IMR-90 (cell line): ENCODE data around the gene BCL2L11. TPM values are rescaled to one million over a fixed set of nuclear protein-coding genes. Genes with fewer than 3 reads are reported as not detected.

ENCODE experiments used
- ATAC-seq: fragments of 200-7000 bp; cut with Tn5 transposase; 2 replicates; pipeline ENCODE4 v1.9.1; 2020; ENCODE audit warnings: low read depth, mild to moderate bottlenecking, moderate library complexity
- BruUV-seq: library from RNA; stranded (reverse); fragments of 400-500 nt; replicated peaks from 2 replicates; lab custom pipeline; 2021; lab: Mats Ljungman, UMichigan
- CTCF ChIA-PET: fragments of 300-600 bp; formaldehyde crosslinking; extraction: SDS; loops from one replicate; lab custom pipeline; 2021; ENCODE audit warnings: antibody characterized with exemption; lab: Yijun Ruan, JAX
- POLR2A ChIA-PET: fragments of 300-600 bp; sonication (Branson Sonifier 250); formaldehyde crosslinking; loops from one replicate; lab custom pipeline; 2022; ENCODE audit warnings: antibody characterized with exemption; ENCODE audit not compliant: unreplicated experiment; lab: Charles Lee
- DNase-seq: peaks from one replicate; pipeline ENCODE4 v3.0.0; 2013
- H2AFZ ChIP-seq: replicated peaks from 2 replicates; pipeline ENCODE3; 2013; ENCODE audit warnings: low read length, mild to moderate bottlenecking; ENCODE audit not compliant: poor library complexity
- H2AK5ac ChIP-seq: 2 replicates; pipeline ENCODE4 v1.6.1; 2013; ENCODE audit warnings: low read depth, low read length, inconsistent platforms
- H2AK9ac ChIP-seq: replicated peaks from 2 replicates; pipeline ENCODE3; 2013; ENCODE audit warnings: mild to moderate bottlenecking, low read depth, low read length, moderate library complexity; ENCODE audit not compliant: poor library complexity
- H2BK120ac ChIP-seq: 2 replicates; pipeline ENCODE4 v1.6.1; 2013; ENCODE audit warnings: low read depth, low read length, inconsistent platforms
- H2BK15ac ChIP-seq: 3 replicates; pipeline ENCODE4 v1.6.1; 2013; ENCODE audit warnings: low read depth, low read length, inconsistent platforms
- H2BK20ac ChIP-seq: 2 replicates; pipeline ENCODE4 v1.6.1; 2013; ENCODE audit warnings: low read depth, mild to moderate bottlenecking, inconsistent platforms, low read length, moderate library complexity
- H2BK5ac ChIP-seq: 2 replicates; pipeline ENCODE4 v1.6.1; 2013; ENCODE audit warnings: mild to moderate bottlenecking, low read depth, low read length, inconsistent platforms; ENCODE audit not compliant: poor library complexity, severe bottlenecking
- H3K14ac ChIP-seq: replicated peaks from 2 replicates; pipeline ENCODE4 v1.6.1; 2013; ENCODE audit warnings: low read depth, low read length, inconsistent platforms
- H3K18ac ChIP-seq: 2 replicates; pipeline ENCODE4 v1.6.1; 2013; ENCODE audit warnings: low read depth, low read length, control low read depth
- H3K23ac ChIP-seq: 2 replicates; pipeline ENCODE4 v1.6.1; 2013; ENCODE audit warnings: low read depth, low read length, inconsistent platforms
- H3K27ac ChIP-seq: 2 replicates; pipeline ENCODE4 v1.5.1; 2013; ENCODE audit warnings: mild to moderate bottlenecking, control low read depth, low read length; ENCODE audit not compliant: insufficient read depth
- H3K27me3 ChIP-seq: 2 replicates; pipeline ENCODE4 v1.6.1; 2013; ENCODE audit warnings: low read length; ENCODE audit not compliant: control insufficient read depth, insufficient read depth
- H3K36me3 ChIP-seq: 2 replicates; pipeline ENCODE4 v1.6.1; 2013; ENCODE audit warnings: low read length, mixed read lengths; ENCODE audit not compliant: control insufficient read depth, insufficient read depth
- H3K4ac ChIP-seq: 2 replicates; pipeline ENCODE4 v1.6.1; 2013; ENCODE audit warnings: low read depth, low read length, inconsistent platforms
- H3K4me1 ChIP-seq: 2 replicates; pipeline ENCODE4 v1.6.1; 2013; ENCODE audit warnings: low read length, mixed read lengths; ENCODE audit not compliant: control insufficient read depth, insufficient read depth
- H3K4me2 ChIP-seq: 2 replicates; pipeline ENCODE4 v1.6.1; 2013; ENCODE audit warnings: low read depth, mild to moderate bottlenecking, control low read depth, low read length, moderate library complexity
- H3K4me3 ChIP-seq: 2 replicates; pipeline ENCODE4 v1.5.1; 2013; ENCODE audit warnings: low read depth, mild to moderate bottlenecking, control low read depth, low read length, moderate library complexity; ENCODE audit not compliant: insufficient read depth
- H3K56ac ChIP-seq: 2 replicates; pipeline ENCODE4 v1.6.1; 2013; ENCODE audit warnings: low read length, inconsistent platforms; ENCODE audit not compliant: insufficient read depth; ENCODE audit errors: extremely low read depth
- H3K79me1 ChIP-seq, 2 experiments: 2 replicates each; pipeline ENCODE4 v1.6.1; 2013; ENCODE audit warnings: low read length in 2 of 2, inconsistent platforms in 1 of 2, low read depth in 1 of 2
- H3K9ac ChIP-seq: 2 replicates; pipeline ENCODE4 v1.6.1; 2013; ENCODE audit warnings: low read depth, low read length, control low read depth
- H3K9me1 ChIP-seq: 2 replicates; pipeline ENCODE4 v1.6.1; 2013; ENCODE audit warnings: low read length, inconsistent platforms; ENCODE audit not compliant: insufficient read depth
- H3K9me3 ChIP-seq: 2 replicates; pipeline ENCODE4 v1.6.1; 2013; ENCODE audit warnings: low read length; ENCODE audit not compliant: control insufficient read depth, insufficient read depth
- H4K20me1 ChIP-seq: 2 replicates; pipeline ENCODE4 v1.6.1; 2013; ENCODE audit warnings: low read length, inconsistent platforms; ENCODE audit not compliant: insufficient read depth
- H4K5ac ChIP-seq: 2 replicates; pipeline ENCODE4 v1.6.1; 2013; ENCODE audit warnings: mild to moderate bottlenecking, low read depth, low read length, control low read depth
- H4K8ac ChIP-seq, 2 experiments: 2 replicates each; pipeline ENCODE4 v1.6.1; 2013; ENCODE audit warnings: low read depth in 2 of 2, low read length in 2 of 2, control low read depth in 1 of 2, inconsistent platforms in 1 of 2
- H4K91ac ChIP-seq: 2 replicates; pipeline ENCODE4 v1.6.1; 2013; ENCODE audit warnings: low read depth, low read length, inconsistent platforms; ENCODE audit not compliant: insufficient read depth
- BHLHE40 ChIP-seq: fragments of 150-350 bp; IDR thresholded peaks from 2 replicates; pipeline ENCODE4 v1.6.1; 2016; ENCODE audit warnings: mild to moderate bottlenecking, low read depth, low read length
- CEBPB ChIP-seq: IDR thresholded peaks from 2 replicates; pipeline ENCODE4 v1.6.1; 2012; ENCODE audit warnings: low read depth, low read length, improper control_type of control experiment
- CHD1 ChIP-seq: IDR thresholded peaks from 2 replicates; pipeline ENCODE4 v1.6.1; 2012; ENCODE audit warnings: low read depth, low read length, improper control_type of control experiment
- ELK1 ChIP-seq: fragments of 150-350 bp; IDR thresholded peaks from 2 replicates; pipeline ENCODE4 v1.6.1; 2016; ENCODE audit warnings: low read depth, mild to moderate bottlenecking, low read length, moderate library complexity, borderline replicate concordance
- FOS ChIP-seq: fragments of 150-350 bp; IDR thresholded peaks from 2 replicates; pipeline ENCODE4 v1.6.1; 2016; ENCODE audit warnings: low read depth, low read length
- MAFK ChIP-seq: IDR thresholded peaks from 2 replicates; pipeline ENCODE4 v1.6.1; 2012; ENCODE audit warnings: low read depth, low read length, improper control_type of control experiment
- MAZ ChIP-seq: IDR thresholded peaks from 2 replicates; pipeline ENCODE4 v1.6.1; 2012; ENCODE audit warnings: low read depth, mild to moderate bottlenecking, low read length, improper control_type of control experiment, moderate library complexity, borderline replicate concordance
- MXI1 ChIP-seq: IDR thresholded peaks from 2 replicates; pipeline ENCODE4 v1.6.1; 2012; ENCODE audit warnings: low read depth, mild to moderate bottlenecking, low read length, moderate library complexity, borderline replicate concordance
- NFE2L2 ChIP-seq: fragments of 150-350 bp; IDR thresholded peaks from 2 replicates; pipeline ENCODE4 v1.6.1; 2016; ENCODE audit warnings: low read depth, mild to moderate bottlenecking, low read length
- POLR2A ChIP-seq: IDR thresholded peaks from 2 replicates; pipeline ENCODE4 v1.6.1; 2012; ENCODE audit warnings: mild to moderate bottlenecking, low read depth, low read length
- RAD21 ChIP-seq: IDR thresholded peaks from 2 replicates; pipeline ENCODE4 v1.6.1; 2012; ENCODE audit warnings: low read length, improper control_type of control experiment
- RCOR1 ChIP-seq: IDR thresholded peaks from 2 replicates; pipeline ENCODE4 v1.6.1; 2012; ENCODE audit warnings: mild to moderate bottlenecking, low read length, improper control_type of control experiment; ENCODE audit not compliant: insufficient replicate concordance
- RFX5 ChIP-seq: IDR thresholded peaks from 2 replicates; pipeline ENCODE4 v1.8.0; 2012; ENCODE audit warnings: low read depth, mild to moderate bottlenecking, low read length, moderate library complexity
- SMC3 ChIP-seq: fragments of 150-350 bp; IDR thresholded peaks from 2 replicates; pipeline ENCODE4 v1.6.1; 2016; ENCODE audit warnings: low read depth, mild to moderate bottlenecking, antibody characterized with exemption, low read length, moderate library complexity
- WGBS, 2 experiments: methylation state at CpG; one replicate each; pipeline versions ENCODE4 v1.1.5 to v1.1.7; 2013; ENCODE audit warnings: missing lambda C conversion rate in 2 of 2; ENCODE audit not compliant: insufficient read length in 1 of 2; ENCODE audit errors: extremely low coverage in 2 of 2; 5-methylcytosine and 5-hydroxymethylcytosine counted together
- dilution Hi-C: fragments of 300-500 bp; cut with HindIII; formaldehyde crosslinking; loops from one replicate; pipeline ENCODE4 v1.14.3; 2018; ENCODE audit warnings: low sequenced_read_pairs; ENCODE audit not compliant: unreplicated experiment
- in situ Hi-C: fragments of 300-500 bp; cut with MboI; formaldehyde crosslinking; loops from 3 replicates; pipeline ENCODE4 v1.14.3; 2019; ENCODE audit warnings: low sequenced_read_pairs, inconsistent platforms, mixed read lengths
- intact Hi-C: fragments of 100-400 bp; cut with micrococcal nuclease; formaldehyde crosslinking; loops from 2 replicates; pipeline ENCODE4 v1.10.0; 2022
- polyA plus RNA-seq, 3 experiments: library from polyadenylated mRNA; depleted of rRNA; stranded (reverse); fragments of >200 nt; gene quantifications; 2 replicates each; pipeline ENCODE4 v1.2.3, GENCODE V29; 2012; ENCODE audit warnings: low replicate concordance in 1 of 3
- total RNA-seq: library from RNA; depleted of rRNA; stranded (reverse); fragments of >200 nt; gene quantifications from 2 replicates; pipeline ENCODE4 v1.2.3, GENCODE V29; 2012
- TF ChIP-seq, protein P1 (sequence below): fragments of 150-350 bp; IDR thresholded peaks from 2 replicates; pipeline ENCODE4 v1.6.1; 2017; ENCODE audit warnings: mild to moderate bottlenecking, antibody characterized with exemption, low read length, low read depth
- TF ChIP-seq, protein P2 (sequence below): conservative IDR thresholded peaks from 2 replicates; pipeline ENCODE4 v1.5.1; 2012; ENCODE audit warnings: mild to moderate bottlenecking, low read depth, low read length, improper control_type of control experiment

The BCL2L11 gene
- total and polyA plus RNA-seq, 2 of the 4 experiments (the other 2 are of a cell fraction) = 1.1 to 1.7 TPM

DNA sequence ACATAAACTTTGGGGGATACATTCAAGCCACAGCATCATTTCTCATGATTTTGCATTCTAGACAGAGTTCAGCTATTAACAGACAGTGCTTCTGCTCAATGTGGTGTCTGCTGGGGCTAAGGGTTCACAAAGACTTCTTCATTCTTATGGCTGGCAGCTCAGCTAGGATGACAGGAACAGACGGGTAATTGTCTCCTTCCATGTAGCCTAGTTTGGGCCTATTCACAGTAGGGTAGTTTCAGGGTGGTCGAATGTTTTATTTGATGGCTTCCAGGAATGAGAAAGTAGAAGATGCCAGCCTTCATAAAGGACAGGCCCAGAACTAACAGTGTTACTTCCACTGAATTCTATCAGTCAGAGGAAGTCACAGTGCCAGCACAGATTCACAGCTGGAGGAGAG is 26.0 kb upstream of the BCL2L11 start:
- Histone ChIP-seq H2BK20ac (no peak overlapping the region), H2BK120ac (no peak overlapping the region), H2AK5ac (no peak overlapping the region), H3K4me1 (no peaks in the 10 kb centered on the region), H3K9me3 (no peaks in the 10 kb centered on the region; the same call in 1 of the 2 replicates), H2AFZ (no peak overlapping the region), H3K14ac (no peak overlapping the region), H3K27ac (no peak overlapping the region), H3K18ac (no peak overlapping the region), H2BK5ac (no peak overlapping the region), H4K8ac (no peak overlapping the region), H3K9me1 (no peaks in the 10 kb centered on the region), H3K4ac (no peak overlapping the region), H3K79me1 (no peaks in the 10 kb centered on the region), H4K5ac (no peak overlapping the region), H3K4me2 (no peak overlapping the region), H3K9ac (no peak overlapping the region), H3K56ac (no peak overlapping the region), H2BK15ac (no peak overlapping the region), H3K23ac (no peak overlapping the region), H2AK9ac (no peak overlapping the region), H3K36me3 (no peaks in the 10 kb centered on the region), H4K20me1 (no peaks in the 10 kb centered on the region), H3K27me3 (peaks cover 49% of the 10 kb centered on the region), H3K4me3 (no peak overlapping the region), H4K91ac (no peak overlapping the region)
- in situ Hi-C loops = no loop called here
- no CpG with 5 or more reads among the region's 2 CpGs for WGBS, 2 experiments
- CTCF ChIA-PET = no interaction called here
- ATAC-seq (no peak), DNase-seq (no peak)
- intact Hi-C loops = no loop called here
- dilution Hi-C loops = no loop called here
- BruUV-seq = no TSS peak
- TF ChIP-seq ELK1 (no peak), POLR2A (no peak), MAZ (no peak), SMC3 (no peak), RFX5 (no peak), CHD1 (no peak), RCOR1 (no peak), MAFK (no peak), NFE2L2 (no peak), RAD21 (no peak), CEBPB (no peak), BHLHE40 (no peak), MXI1 (no peak), FOS (no peak)
- TF ChIP-seq, protein P1, sequence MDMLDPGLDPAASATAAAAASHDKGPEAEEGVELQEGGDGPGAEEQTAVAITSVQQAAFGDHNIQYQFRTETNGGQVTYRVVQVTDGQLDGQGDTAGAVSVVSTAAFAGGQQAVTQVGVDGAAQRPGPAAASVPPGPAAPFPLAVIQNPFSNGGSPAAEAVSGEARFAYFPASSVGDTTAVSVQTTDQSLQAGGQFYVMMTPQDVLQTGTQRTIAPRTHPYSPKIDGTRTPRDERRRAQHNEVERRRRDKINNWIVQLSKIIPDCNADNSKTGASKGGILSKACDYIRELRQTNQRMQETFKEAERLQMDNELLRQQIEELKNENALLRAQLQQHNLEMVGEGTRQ = no peak
- TF ChIP-seq, protein P2, sequence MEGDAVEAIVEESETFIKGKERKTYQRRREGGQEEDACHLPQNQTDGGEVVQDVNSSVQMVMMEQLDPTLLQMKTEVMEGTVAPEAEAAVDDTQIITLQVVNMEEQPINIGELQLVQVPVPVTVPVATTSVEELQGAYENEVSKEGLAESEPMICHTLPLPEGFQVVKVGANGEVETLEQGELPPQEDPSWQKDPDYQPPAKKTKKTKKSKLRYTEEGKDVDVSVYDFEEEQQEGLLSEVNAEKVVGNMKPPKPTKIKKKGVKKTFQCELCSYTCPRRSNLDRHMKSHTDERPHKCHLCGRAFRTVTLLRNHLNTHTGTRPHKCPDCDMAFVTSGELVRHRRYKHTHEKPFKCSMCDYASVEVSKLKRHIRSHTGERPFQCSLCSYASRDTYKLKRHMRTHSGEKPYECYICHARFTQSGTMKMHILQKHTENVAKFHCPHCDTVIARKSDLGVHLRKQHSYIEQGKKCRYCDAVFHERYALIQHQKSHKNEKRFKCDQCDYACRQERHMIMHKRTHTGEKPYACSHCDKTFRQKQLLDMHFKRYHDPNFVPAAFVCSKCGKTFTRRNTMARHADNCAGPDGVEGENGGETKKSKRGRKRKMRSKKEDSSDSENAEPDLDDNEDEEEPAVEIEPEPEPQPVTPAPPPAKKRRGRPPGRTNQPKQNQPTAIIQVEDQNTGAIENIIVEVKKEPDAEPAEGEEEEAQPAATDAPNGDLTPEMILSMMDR = no peak
- POLR2A ChIA-PET = interaction anchor here (0.6 kb wide), 1 partner anchor 29 kb away, joined by 12 read pairs; no protein-coding TSS in a partner anchor
